ENCODE results near the gene RABGAP1.

RABGAP1 gene

DNA sequence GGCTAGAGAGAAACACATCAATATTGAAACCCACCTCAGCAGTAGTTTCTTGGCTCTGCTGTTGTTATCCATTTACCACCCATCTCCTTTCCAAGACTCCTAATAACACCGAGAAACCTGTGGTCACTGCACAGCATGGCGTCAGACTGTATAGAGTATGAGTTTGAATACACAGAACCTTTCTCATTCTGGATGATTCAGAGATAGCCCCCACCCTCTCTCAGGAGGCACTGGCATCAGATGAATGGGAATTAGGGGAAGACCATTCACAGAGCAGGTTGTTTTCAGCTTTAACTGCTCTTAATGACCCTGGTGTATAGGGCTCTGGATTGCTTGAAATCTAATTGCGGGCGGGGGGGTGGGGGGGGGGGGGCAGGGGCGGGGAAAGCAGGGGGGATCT, 179.3 kb downstream of the RABGAP1 start:
- no peak for DNase-seq

- DNase-seq: no peak
Measured at GRCh38 chr9:123120953-123121352, 180.1 kb downstream of the RABGAP1 start.

GRCh38 chr9:123121457-123121856, 180.6 kb downstream of the RABGAP1 start:
- no peak for DNase-seq

DNA sequence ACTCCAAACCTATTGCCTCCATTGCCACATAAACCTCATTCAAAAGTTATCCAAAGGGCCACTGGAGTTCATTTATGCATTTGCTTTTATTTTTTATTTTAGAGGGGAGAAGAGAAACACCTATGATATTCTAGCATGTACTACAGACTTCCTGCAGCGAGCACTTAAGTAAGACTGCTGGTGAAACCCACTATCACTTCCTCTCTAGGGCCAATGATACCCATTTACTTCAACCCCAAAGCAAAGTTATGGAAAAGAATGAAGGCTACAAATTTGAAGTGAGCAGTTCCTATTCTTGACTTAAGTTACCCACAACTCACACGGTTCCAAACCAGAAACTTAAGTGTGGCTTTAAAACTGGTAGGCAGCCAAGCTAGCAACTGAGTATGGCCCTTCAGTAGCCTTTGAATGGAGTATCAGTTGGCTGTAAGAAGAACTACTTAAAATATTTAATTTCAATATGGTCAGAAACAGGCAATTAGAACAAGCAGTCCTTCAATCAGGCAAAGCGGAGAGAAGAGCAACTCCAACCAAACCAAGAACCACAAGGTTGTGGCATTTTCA, 186.8 kb downstream of the RABGAP1 start:
- DNase-seq: no peak

GRCh38 chr9:123128591-123128990, 187.8 kb downstream of the RABGAP1 start:
- no peak for DNase-seq

- DNase-seq: no peak
Measured at GRCh38 chr9:123129423-123129822, 188.6 kb downstream of the RABGAP1 start.

DNA sequence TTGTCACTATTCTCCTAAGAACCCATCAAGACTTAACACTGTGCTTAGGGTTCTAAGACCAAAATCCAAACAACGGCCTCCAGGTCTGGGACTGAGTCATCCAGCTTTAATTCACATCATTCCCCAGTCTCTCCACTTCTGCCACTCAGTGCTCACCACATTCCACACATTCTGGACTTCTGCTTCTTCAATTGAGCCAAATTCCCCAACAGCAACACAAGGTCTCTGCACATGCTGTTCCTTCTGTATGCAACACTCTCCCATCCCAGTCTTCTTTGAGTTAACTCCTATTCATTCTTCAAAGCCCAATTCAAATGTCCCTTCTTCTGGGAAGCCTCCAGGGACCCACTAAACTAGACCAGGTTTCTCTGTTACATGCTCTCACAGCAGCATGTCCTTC, 190.4 kb downstream of the RABGAP1 start:
- no peak for DNase-seq

- DNase-seq: no peak
Measured at GRCh38 chr9:123131993-123132392, 191.2 kb downstream of the RABGAP1 start.

GRCh38 chr9:123132696-123133095, 191.9 kb downstream of the RABGAP1 start:
- no peak for DNase-seq

DNA sequence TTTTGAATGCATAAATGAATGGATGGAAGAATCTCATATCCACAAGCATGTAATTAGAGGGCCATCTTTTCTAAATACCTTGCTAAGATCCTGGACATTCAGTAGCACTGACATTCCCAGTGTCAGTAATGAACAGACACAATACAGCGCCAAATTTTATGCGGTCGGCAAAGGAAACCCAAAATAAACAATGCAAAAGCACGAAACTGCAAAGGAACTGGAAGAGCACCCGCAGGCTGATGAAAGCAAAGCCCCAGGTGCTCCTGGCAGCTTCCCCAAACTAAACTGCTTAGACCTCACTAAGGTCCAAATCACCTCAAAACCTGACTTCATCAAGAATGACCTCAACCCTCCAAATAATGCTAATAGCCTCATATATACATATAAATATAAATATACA, 194.6 kb downstream of the RABGAP1 start:
- DNase-seq: no peak

- no peak for DNase-seq
Measured at GRCh38 chr9:123138163-123138562, 197.3 kb downstream of the RABGAP1 start.

- no peak for DNase-seq
Measured at GRCh38 chr9:123149067-123149466, 208.2 kb downstream of the RABGAP1 start.

DNA sequence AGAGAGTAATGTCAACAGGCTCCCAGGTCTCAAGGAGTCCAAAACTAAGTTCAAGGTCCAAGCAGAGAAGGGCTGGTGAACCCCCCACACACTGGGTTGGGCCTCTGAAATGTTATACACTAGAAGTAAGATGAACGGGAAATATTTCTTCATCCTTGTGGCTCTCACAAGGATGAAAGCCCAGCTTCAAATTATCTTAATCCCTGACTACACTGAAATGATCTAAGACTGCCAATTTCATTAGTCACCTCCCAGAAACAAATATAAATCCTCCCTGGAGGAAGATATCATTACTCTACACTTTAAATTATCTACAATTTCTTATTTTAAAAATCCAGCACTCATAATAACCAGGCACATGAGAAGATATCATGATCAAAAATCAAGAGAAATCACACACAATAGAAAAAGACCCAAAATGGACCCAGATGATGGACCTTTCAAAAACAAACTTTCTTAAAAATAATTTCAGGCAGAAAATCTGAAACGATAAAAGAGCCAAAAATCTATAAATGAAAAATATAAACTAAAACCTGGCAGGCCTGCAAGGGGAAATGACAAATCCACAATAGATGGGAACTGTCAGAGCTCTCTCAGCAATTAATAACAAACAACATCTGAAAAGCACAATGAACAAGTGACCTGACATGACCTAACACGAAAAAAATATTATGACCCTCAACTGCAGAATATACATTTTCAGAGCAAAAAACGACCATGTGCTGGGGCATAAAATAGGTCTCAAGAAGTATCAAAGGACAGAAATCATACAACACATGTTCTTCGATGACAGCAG, 210.1 kb downstream of the RABGAP1 start:
- no peak for DNase-seq

All from NCI-H1048 (cell line).